CD4-positive, CD25-positive, alpha-beta regulatory T cell (primary cell): ENCODE results near the gene PARP8. TPM values are rescaled to one million over a fixed set of nuclear protein-coding genes. Genes with fewer than 3 reads are reported as not detected.

Source experiments
- ATAC-seq, 2 donors: fragments of 150-1000 bp; cut with Tn5 transposase; one replicate each; pipeline ENCODE4 v1.10.0; 2021; ENCODE audit warnings: low read depth in 2 of 2, moderate number of reproducible peaks in 2 of 2, moderate library complexity in 1 of 2
- DNase-seq, 3 donors: peaks; one replicate each; pipeline versions ENCODE4 v3.0.0 to v3.0.0-alpha.2; 2012 to 2022; ENCODE audit warnings: mixed read lengths in 1 of 3
- H3K27ac ChIP-seq: one replicate; pipeline ENCODE4 v1.7.0; 2013; ENCODE audit warnings: mild to moderate bottlenecking, low read length; ENCODE audit not compliant: insufficient read depth, poor library complexity, severe bottlenecking
- H3K27me3 ChIP-seq: one replicate; pipeline ENCODE4 v1.7.0; 2013; ENCODE audit warnings: low read length; ENCODE audit not compliant: control insufficient read depth, insufficient read depth
- H3K36me3 ChIP-seq: one replicate; pipeline ENCODE4 v1.7.0; 2013; ENCODE audit warnings: mild to moderate bottlenecking, low read length, moderate library complexity; ENCODE audit not compliant: control insufficient read depth, insufficient read depth
- H3K4me1 ChIP-seq: 2 replicates; pipeline ENCODE4 v1.7.0; 2013; ENCODE audit warnings: mild to moderate bottlenecking, low read length; ENCODE audit not compliant: insufficient read depth, control insufficient read depth, poor library complexity, severe bottlenecking
- H3K4me3 ChIP-seq: one replicate; pipeline ENCODE4 v1.7.0; 2013; ENCODE audit warnings: low read depth, mild to moderate bottlenecking, low read length, moderate library complexity
- H3K9me3 ChIP-seq, 2 experiments: 1 replicate in 1 of 2; 2 replicates in 1 of 2; pipeline ENCODE4 v1.7.0; 2013; ENCODE audit warnings: low read length in 2 of 2, mild to moderate bottlenecking in 1 of 2, moderate library complexity in 1 of 2; ENCODE audit not compliant: control insufficient read depth in 2 of 2
- H3K27ac Mint-ChIP-seq, 3 donors: one replicate each; pipeline ENCODE4 v1.8.0; 2020 to 2022; ENCODE audit warnings: mild to moderate bottlenecking in 3 of 3, mixed read lengths in 3 of 3, moderate library complexity in 2 of 3
- H3K27me3 Mint-ChIP-seq: one replicate; pipeline ENCODE4 v1.8.0; 2022; ENCODE audit warnings: mild to moderate bottlenecking, mixed read lengths
- H3K36me3 Mint-ChIP-seq: one replicate; pipeline ENCODE4 v1.8.0; 2020; ENCODE audit warnings: mixed read lengths
- H3K4me1 Mint-ChIP-seq, 4 donors: one replicate each; pipeline ENCODE4 v1.8.0; 2020 to 2022; ENCODE audit warnings: mixed read lengths in 4 of 4, mild to moderate bottlenecking in 1 of 4
- H3K4me3 Mint-ChIP-seq, 4 donors: one replicate each; pipeline ENCODE4 v1.8.0; 2020 to 2022; ENCODE audit warnings: mild to moderate bottlenecking in 4 of 4, mixed read lengths in 4 of 4, moderate library complexity in 3 of 4
- H3K9me3 Mint-ChIP-seq, 7 donors: one replicate each; pipeline ENCODE4 v1.8.0; 2020 to 2022; ENCODE audit warnings: mixed read lengths in 7 of 7, mild to moderate bottlenecking in 3 of 7, moderate library complexity in 2 of 7
- polyA plus RNA-seq, 4 donors: library from polyadenylated mRNA; unstranded; fragments of 300-500 nt; fragmentation: Illumina TruSeq; gene quantifications; one replicate each; pipeline ENCODE4 v1.2.3, GENCODE V29; 2021
- total RNA-seq: library from RNA; stranded (reverse); gene quantifications from one replicate; pipeline ENCODE4 v1.2.3, GENCODE V29; 2022

PARP8 gene
- total and polyA plus RNA-seq, 5 donors from 2014 or later, result 45.0 to 217 (median 56.0) TPM

DNA sequence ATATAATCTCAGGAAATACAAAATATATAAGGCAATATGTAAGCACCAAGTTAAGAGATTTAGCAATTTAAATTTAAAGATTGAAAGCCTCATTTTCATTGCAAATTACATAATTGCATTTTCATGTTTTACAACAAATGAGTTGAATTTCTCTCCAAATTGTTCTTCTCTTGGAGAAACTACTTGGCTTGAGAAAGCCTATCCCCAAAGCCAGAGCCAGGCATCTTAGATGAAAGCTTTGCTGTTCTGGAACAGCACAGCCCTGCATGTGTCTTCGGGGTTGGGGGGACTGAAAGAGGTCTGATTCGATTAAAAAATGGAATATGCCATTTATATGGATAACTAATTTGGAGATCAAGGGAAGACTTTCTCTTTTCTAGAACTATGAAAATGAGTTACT, 212.0 kb downstream of the PARP8 start:
- no peaks in the 10 kb centered on the region for H3K9me3 ChIP-seq
- H3K4me3 Mint-ChIP-seq, result no peak overlapping the region
- DNase-seq (no peak), ATAC-seq (no peak)
- H3K27me3 ChIP-seq, result no peaks in the 10 kb centered on the region
- H3K4me3 ChIP-seq, result no peak overlapping the region
- H3K4me1 Mint-ChIP-seq, result peaks cover 0 to 9% (median 3%) of the 10 kb centered on the region in 4 donors
- no peaks in the 10 kb centered on the region for H3K36me3 ChIP-seq
- no peaks in the 10 kb centered on the region for H3K4me1 ChIP-seq
- H3K27ac Mint-ChIP-seq, result no peak overlapping the region
- peaks cover 0 to 3% (median 0%) of the 10 kb centered on the region in 7 donors for H3K9me3 Mint-ChIP-seq
- no peaks in the 10 kb centered on the region for H3K27me3 Mint-ChIP-seq
- H3K36me3 Mint-ChIP-seq, result no peaks in the 10 kb centered on the region
- no peak overlapping the region for H3K27ac ChIP-seq

DNA sequence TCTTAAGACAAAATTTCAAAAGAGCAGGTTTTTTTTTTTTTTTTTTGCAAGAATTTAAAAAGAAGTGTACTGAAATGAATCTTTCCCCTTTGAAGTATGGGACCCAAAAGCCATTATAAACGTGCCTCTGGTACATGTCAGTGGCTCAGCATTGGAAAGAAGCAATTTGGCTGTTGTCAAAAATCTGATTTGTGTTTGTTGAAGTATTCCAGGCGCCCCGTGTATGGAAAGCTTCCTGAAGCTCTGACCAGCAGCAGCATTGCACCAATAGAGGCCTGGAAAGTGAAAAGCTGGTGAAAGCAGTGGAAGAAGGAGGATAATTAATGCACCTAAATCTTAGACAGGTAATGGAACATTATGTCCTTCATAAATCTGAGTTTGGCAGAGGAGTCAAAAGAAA, 215.0 kb downstream of the PARP8 start:
- no peaks in the 10 kb centered on the region for H3K27me3 Mint-ChIP-seq
- Histone ChIP-seq H3K4me1 (no peaks in the 10 kb centered on the region), H3K4me3 (no peak overlapping the region), H3K9me3 (no peaks in the 10 kb centered on the region), H3K27me3 (peaks cover 1% of the 10 kb centered on the region), H3K27ac (no peak overlapping the region), H3K36me3 (no peaks in the 10 kb centered on the region)
- H3K9me3 Mint-ChIP-seq, result peaks cover 0 to 2% (median 0%) of the 10 kb centered on the region in 7 donors
- ATAC-seq (no peak), DNase-seq (no peak)
- no peak overlapping the region for H3K27ac Mint-ChIP-seq
- H3K4me1 Mint-ChIP-seq, result no peaks in the 10 kb centered on the region
- H3K36me3 Mint-ChIP-seq, result no peaks in the 10 kb centered on the region
- H3K4me3 Mint-ChIP-seq, result no peak overlapping the region

DNA sequence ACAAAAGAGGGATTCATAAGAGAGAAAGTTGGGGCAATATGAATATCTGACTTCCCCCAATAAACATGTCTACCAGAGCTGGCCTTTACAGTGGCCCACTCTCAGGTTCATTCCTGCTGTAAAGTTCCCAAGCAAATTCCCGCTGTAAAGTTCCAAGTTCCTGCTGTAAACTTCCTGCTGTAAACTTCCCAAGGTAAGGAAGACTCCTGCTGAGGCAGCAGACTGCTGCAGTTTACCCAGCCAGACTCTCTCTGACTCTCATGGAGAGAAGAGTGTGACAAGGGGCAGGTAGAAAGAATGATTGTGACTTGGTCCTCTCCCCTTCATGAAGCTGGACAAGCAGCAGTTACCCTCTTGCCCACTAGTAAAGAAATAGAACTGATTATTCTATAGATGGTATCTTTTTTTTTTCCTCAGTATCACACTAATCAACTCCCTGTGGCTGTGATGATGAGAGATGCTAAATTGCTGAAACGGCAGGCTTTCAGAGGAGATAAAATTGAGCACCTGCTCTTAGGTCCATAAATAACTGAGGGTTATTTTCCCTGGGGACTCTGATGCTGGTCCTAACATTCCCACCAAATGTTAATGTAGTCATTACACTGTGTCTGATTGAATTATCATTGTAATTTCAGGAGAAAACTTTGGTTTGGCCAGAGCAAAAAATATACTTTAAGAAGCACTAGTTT, 220.4 kb downstream of the PARP8 start:
- no peaks in the 10 kb centered on the region for H3K9me3 ChIP-seq
- Mint-ChIP-seq H3K27me3 (no peaks in the 10 kb centered on the region), H3K36me3 (no peaks in the 10 kb centered on the region), H3K27ac (no peak overlapping the region), H3K4me3 (no peak overlapping the region), H3K9me3 (peaks cover 0 to 3% (median 0%) of the 10 kb centered on the region in 7 donors), H3K4me1 (no peaks in the 10 kb centered on the region)
- no peak for ATAC-seq
- H3K4me1 ChIP-seq, result no peaks in the 10 kb centered on the region
- peaks cover 1% of the 10 kb centered on the region for H3K27me3 ChIP-seq
- H3K27ac ChIP-seq, result no peak overlapping the region
- DNase-seq, result no peak
- no peaks in the 10 kb centered on the region for H3K36me3 ChIP-seq
- no peak overlapping the region for H3K4me3 ChIP-seq

DNA sequence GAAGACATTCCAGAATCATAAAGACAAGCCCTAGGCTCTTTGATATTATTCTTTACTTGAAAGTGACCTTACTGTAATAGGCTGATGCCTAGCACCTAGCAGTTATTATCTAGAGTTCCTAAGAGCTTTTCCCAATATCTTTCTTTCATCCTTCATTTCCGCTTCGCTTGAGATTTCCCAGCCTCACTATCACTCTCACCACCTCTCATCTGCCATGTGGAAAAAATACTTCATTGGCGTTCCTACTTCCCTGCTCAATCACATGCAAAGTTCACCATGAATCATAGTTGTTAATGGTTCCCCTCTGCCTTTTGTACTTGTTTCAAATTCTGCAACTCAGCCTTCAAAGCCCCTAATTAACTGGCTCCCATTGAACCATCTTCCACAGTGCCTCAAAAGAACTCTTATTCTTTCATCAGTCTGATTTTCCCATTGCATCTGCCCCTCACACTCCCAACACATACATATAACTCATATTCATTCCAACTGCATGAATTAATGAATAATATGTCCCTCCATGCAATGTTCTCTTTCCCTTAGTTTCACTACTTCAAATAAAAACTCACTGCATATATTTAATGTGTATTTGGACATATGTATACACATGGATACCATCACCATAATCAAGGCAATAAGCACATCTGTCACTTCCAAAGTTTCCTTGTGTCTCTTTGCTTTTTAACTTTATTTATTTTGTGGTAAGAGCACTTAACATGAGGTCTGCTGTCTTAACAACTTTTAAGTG, 221.6 kb downstream of the PARP8 start:
- H3K27ac ChIP-seq, result no peak overlapping the region
- no peaks in the 10 kb centered on the region for H3K4me1 ChIP-seq
- no peak overlapping the region for H3K4me3 Mint-ChIP-seq
- no peaks in the 10 kb centered on the region for H3K9me3 ChIP-seq
- ATAC-seq, result no peak
- H3K36me3 ChIP-seq, result no peaks in the 10 kb centered on the region
- peaks cover 1% of the 10 kb centered on the region for H3K27me3 ChIP-seq
- no peak overlapping the region for H3K27ac Mint-ChIP-seq
- H3K4me1 Mint-ChIP-seq, result no peaks in the 10 kb centered on the region
- no peaks in the 10 kb centered on the region for H3K27me3 Mint-ChIP-seq
- no peak for DNase-seq
- no peak overlapping the region for H3K4me3 ChIP-seq
- no peaks in the 10 kb centered on the region for H3K36me3 Mint-ChIP-seq
- H3K9me3 Mint-ChIP-seq, result peaks cover 0 to 3% (median 0%) of the 10 kb centered on the region in 7 donors

DNA sequence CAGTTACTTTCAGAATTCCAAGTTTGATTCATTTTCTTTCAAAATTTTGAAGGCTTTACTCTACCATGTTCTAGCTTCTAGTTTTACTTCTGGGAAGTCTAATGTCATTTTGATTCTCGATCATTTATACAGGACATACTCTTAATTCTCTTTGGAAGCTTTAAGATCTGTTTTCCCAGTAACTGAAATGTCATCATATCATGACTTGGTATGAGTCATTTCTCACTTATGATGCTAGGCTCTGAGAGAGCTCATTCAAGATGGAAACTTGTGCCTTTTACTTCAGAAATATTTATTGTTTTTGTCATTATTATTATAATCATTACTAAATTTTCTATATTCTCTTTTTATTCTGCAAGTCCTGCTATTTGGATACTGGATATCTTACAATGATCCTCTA, 222.3 kb downstream of the PARP8 start:
- no peak overlapping the region for H3K4me3 ChIP-seq
- no peaks in the 10 kb centered on the region for H3K27me3 Mint-ChIP-seq
- H3K4me3 Mint-ChIP-seq, result no peak overlapping the region
- H3K4me1 Mint-ChIP-seq, result no peaks in the 10 kb centered on the region
- peaks cover 1% of the 10 kb centered on the region for H3K27me3 ChIP-seq
- no peaks in the 10 kb centered on the region for H3K9me3 ChIP-seq
- DNase-seq (no peak), ATAC-seq (no peak)
- H3K36me3 ChIP-seq, result no peaks in the 10 kb centered on the region
- H3K27ac Mint-ChIP-seq, result no peak overlapping the region
- peaks cover 0 to 3% (median 0%) of the 10 kb centered on the region in 7 donors for H3K9me3 Mint-ChIP-seq
- no peak overlapping the region for H3K27ac ChIP-seq
- no peaks in the 10 kb centered on the region for H3K36me3 Mint-ChIP-seq
- H3K4me1 ChIP-seq, result no peaks in the 10 kb centered on the region

DNA sequence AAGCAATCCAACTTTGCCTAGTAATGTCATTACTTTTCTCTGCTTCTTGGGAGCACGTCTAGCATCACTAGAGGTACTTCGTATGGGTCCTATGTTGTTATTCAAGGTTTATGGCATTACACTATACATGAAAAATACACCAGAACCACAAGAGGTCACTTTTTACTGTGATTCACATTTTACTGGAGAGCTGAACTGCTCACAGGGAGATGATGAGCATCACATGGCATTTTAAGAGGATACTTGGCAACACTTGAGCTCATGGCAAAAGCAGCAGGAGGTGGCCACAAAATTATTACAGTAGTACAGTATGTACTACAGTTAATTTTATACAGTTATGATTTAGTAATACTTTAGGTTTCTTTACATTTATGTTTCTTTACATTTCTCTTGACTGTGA, 223.4 kb downstream of the PARP8 start:
- Mint-ChIP-seq H3K4me1 (no peaks in the 10 kb centered on the region), H3K27me3 (peaks cover 3% of the 10 kb centered on the region)
- H3K4me3 ChIP-seq, result no peak overlapping the region

More for the DNA sequence above, 223.4 kb downstream of the PARP8 start:
- peaks cover 1% of the 10 kb centered on the region for H3K27me3 ChIP-seq
- H3K36me3 ChIP-seq, result no peaks in the 10 kb centered on the region
- H3K27ac ChIP-seq, result no peak overlapping the region
- Mint-ChIP-seq H3K36me3 (no peaks in the 10 kb centered on the region), H3K27ac (no peak overlapping the region), H3K9me3 (peaks cover 0 to 3% (median 0%) of the 10 kb centered on the region in 7 donors), H3K4me3 (no peak overlapping the region)
- H3K9me3 ChIP-seq, result no peaks in the 10 kb centered on the region
- DNase-seq, result no peak
- no peaks in the 10 kb centered on the region for H3K4me1 ChIP-seq
- no peak for ATAC-seq
